ENCODE data around the gene NOTO.
A peak's percentile ranks its signal among the peaks of the same experiment; 100 is the strongest.
"Not testable (repeated sequence)": the region's sequence is repeated elsewhere in the genome, so short reads cannot be mapped to it uniquely, and the experiment has no call there.

Gene NOTO, protein sequence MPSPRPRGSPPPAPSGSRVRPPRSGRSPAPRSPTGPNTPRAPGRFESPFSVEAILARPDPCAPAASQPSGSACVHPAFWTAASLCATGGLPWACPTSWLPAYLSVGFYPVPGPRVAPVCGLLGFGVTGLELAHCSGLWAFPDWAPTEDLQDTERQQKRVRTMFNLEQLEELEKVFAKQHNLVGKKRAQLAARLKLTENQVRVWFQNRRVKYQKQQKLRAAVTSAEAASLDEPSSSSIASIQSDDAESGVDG

GRCh38 chr2:73202156-73203054 is at the start of gene NOTO:
TSS of gene NOTO (plus strand) at chr2:73202574. CDS start at chr2:73202667, 93 bp downstream.
- peak; percentile 63 for DNase-seq

- peak; percentile 53 for DNase-seq
Measured at GRCh38 chr2:73156539-73157124, 45.7 kb upstream of the NOTO start.

DNA sequence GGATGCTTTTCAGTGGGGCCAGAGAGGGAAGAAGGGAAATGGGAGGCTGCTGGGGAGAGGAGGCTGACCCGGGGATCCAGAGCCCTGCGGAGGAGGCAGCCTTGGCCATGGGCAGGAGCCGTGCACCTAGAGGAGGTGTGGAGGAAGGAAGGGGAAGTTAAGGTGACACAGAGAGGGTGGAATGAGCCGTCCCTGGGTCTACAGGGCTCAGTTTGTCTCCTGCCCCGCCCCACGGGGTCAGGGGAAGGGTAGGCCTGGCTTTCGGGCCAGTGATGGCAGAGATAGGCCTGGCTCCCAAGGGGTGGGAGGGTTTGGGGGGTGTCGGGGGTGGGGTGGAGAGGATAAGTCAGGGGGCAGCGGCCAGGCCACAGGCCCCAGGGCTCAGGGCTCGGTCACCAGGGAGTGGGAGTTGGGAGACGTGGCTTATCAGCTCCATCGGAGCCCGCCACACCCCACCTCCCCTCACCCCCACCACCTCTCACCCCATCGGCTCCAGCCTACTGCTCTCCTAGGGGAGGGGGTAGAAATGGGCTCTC is 39.5 kb upstream of the NOTO start:
- no peak for DNase-seq

GRCh38 chr2:73163483-73164367 is 38.6 kb upstream of the NOTO start:
- peak; percentile 58 for DNase-seq

- DNase-seq: peak; percentile 33
Measured at GRCh38 chr2:73165978-73166377, 36.4 kb upstream of the NOTO start.

GRCh38 chr2:73166813-73167212 is 35.6 kb upstream of the NOTO start:
- DNase-seq: not testable (repeated sequence)

- DNase-seq: not testable (repeated sequence)
Measured at GRCh38 chr2:73168348-73168747, 34.0 kb upstream of the NOTO start.

DNA sequence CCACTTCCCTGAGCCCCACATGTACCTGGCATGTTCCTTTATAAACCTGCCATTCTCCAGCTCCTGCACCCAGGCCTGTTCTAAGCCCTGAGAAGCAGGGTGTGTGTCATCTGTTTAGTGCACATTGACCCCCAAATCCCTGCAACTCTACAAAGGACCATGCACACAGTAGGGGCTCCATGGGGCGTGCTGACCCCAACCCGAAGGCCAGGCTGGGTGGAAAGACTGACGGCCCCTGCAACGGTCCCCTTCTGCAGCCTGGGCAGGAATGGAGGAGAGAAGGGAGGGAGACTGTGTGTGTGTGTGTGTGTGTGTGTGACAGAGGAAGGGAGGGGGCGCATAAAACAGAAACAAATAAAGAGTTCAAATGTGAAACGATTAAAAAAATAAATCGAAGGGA is 32.0 kb upstream of the NOTO start:
- DNase-seq: not testable (repeated sequence)

DNA sequence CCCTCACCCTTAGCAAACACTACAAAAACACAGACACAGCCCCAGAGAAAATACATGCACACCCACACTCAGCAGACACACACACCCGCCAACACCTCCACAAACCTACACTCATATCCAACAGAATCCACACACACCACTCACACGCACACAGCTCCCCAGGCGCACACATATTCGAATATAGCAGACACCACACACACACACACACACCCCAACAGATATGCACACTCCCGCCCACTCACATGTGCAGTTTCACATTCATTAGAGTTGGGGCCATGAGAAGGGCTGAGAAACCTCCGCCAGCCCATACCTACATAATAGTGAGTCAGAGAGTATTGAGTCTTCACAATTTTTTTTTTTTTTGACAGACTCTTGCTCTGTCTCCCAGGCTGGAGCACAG is 29.4 kb upstream of the NOTO start:
- no peak for DNase-seq

GRCh38 chr2:73173781-73174180 is 28.6 kb upstream of the NOTO start:
- no peak for DNase-seq

GRCh38 chr2:73174244-73174643 is 28.1 kb upstream of the NOTO start:
- DNase-seq: no peak

DNA sequence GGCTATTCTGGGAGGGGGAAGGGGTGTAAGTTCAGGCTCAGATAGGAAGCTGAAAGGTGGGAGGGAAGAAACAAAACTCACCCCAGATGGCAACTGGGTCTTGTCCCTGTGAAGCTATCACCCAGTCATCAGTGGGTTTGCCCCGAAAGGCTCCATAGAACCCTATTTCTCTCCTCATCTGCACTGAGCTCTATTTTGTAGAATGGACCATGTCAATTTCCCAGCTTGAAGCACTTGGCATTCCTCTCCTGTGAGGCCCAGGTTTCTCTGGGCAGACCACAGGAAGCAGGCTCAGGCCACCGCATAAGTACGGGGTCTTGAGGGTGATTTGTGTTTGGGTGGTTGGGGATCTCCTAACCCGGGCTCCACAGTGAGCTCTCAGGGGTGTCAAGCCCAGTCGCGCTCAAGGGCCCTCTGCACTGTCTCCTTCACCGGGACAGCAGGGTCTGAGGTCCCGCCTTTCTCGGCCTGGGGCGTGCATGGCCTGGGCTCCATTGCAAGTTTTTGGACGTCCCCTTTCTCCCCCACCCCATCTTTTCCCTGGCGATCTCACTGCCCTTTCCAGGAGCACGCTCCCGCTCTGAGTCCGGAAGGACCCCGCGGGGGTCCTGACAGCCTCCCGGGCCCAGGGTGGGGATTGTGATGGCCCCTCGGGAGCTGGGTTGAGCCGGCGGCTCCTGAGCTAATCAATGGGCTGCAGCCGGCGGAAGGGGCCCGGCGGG is 27.3 kb upstream of the NOTO start:
- no peak for DNase-seq

DNA sequence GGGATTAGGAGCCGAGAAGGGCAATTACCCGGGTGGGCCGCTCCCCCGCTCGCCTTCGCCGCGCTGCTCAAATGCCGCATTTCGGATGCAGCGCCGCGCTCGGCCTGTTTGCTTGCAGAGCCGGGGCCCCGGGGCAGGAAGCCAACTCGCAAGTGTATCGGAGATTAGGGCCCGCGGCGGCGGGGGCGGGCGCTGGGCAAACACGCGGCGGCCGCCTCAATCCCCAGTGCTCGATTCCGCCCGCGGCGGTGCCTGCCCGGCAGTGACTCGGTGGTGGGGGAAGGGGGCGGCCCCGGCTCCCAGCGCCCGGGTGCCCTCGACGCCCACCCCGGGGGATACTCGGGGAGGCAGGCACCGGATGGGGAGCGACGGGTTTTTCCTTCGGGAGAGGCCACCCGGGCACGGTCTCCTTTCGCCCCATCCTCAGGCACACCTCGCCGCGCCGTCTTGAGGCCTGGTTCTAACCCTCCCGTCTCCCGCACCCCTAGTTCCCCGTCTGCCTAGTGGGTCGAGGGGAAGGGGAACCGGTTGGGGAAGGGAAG is 26.6 kb upstream of the NOTO start:
- DNase-seq: peak; percentile 78

- peak; percentile 52 for DNase-seq
Measured at GRCh38 chr2:73176205-73176880, 26.0 kb upstream of the NOTO start.

GRCh38 chr2:73176881-73177644 is 25.3 kb upstream of the NOTO start:
- peak; percentile 89 for DNase-seq

DNA sequence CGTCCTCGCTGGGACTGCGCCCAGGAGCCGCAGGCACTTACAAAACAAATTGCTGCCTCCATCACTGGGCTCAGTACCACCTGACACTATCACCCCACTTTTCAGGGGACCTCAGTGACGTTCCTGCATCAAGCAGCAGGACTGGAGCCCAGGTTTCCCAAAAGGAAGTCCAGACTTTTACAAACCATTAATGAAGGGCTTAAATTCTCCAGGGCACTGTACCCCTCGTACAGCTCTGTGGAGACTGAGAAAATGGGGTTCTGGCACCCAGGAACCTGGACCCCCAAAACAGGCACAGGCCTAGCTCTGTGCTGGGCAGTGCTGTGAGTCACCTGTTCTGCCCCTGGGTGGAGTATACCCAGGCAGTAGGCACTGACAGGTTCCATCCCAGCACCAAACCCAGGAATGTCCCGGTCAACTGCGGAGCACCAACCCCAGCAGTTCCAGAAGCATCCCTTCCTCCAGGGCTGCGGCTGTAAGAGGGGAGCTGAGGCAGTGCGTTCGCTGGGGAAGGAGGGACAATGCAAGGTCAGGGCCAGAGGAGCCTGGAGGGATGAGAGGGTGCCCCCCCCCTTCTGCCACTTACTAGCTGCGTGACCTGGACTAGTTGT is 24.6 kb upstream of the NOTO start:
- peak; percentile 36 for DNase-seq

DNA sequence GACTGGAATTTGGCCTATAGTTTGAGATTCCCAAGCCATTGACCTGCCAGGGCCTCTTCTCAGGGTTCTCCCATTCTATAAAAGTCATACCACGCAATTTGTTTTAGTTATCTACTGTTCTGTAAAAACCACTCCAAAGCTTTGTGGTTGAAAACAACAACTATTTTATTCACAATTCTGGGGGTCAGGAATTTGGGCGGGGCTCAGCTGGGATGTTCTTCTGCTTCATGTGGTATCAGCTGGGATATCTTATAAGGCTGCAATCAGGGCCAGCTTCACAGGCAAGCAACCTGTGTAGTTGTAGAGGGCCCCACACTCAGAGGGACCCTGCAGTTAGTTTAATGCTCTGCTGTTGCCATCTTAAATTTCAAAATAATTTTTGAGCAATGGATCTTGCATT is 16.4 kb upstream of the NOTO start:
- no peak for DNase-seq

DNA sequence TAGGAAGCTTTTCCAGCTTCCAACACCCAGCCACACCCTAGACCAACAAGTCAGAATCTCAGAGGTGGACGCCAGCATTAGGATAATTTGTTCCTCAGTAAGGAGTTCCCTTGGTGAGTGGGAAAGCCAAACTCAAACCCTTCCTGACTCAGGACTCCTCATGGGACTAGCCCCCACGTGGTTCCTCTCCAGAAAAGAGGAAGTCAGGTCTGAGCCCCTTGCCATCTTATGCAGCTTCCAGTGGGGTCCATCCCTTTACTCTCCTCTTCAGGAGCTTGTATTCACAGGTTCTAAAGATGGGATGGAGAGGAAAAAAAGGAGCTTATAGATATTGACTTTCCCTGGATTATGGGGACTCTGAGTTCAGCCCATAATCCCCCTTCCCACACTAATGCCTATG is 14.8 kb upstream of the NOTO start:
- no peak for DNase-seq

- no peak for DNase-seq
Measured at GRCh38 chr2:73197579-73197978, 4.8 kb upstream of the NOTO start.

DNA sequence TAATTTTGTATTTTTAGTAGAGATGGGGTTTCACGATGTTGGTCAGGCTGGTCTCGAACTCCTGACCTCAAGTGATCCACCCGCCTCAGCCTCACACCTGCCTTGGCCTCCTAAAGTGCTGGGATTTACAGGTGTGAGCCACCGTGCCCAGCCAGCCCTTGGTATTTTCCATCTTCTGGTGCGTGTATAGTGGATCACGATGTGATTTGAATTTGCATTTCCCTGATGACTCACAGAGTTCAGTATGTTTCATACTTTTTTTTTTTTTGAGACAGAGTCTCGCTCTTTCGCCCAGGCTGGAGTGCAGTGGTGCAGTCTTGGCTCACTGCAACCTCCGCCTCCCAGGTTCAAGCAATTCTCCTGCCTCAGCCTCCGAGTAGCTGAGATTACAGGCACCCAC is 2.1 kb upstream of the NOTO start:
- DNase-seq: not testable (repeated sequence)

Data from NCI-H146 (cell line).